ENCODE measurements around the gene LCE7A.

Gene LCE7A, protein sequence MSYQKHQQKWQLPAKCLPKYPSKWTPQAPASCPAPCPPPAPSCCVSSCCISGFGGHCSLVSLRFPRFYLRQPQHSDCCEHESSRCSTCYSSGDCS

DNA sequence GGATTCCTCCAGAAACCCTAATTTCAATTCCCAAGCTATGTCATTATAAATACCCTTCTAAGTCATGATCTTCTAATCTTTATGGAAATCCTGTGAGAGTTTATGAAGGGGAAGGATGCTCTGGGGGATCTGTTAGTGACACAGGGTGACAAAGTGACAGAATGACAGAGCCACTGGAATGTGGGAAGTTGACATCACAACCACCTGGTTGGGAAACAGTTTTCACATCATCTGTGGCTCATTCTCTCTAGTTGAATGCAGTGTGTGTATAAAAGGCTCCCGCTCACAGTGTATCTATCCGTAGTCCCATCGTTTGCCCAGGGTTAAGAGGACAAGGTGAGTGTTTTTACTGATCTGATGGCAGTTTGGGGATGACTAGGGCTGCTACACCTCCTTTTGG lies at the start of gene LCE7A:
TSS of gene LCE7A (plus strand) at position 301 of the 400 bp plus-strand sequence. CDS start 702 bp downstream, outside the sequence.
- DNase-seq = no peak

DNA sequence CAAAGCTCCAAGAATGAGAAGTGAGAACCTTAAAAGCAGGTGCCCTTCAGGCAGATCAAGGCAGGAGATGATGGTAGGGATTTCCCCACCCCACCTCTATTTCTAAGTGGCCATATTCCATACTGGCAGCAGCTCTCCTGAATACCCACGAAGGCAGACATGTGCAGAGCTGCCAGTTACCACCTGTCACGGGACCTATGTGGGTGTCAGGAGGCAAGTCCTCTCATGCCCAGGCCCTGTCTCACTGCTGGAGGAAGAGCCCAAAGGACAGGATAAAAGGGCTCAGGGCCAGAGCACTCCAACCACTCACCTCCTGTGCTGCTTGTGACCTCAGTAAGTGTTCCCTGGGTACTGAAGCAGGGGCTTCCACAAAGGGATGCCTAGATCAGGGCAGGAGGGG lies 48.7 kb upstream of the LCE7A start:
- DNase-seq = no peak

GRCh38 chr1:152811671-152812070 lies 48.1 kb upstream of the LCE7A start, which contains the start of gene LCE1B:
Gene LCE1B, plus strand, starts transcription at chr1:152811971. Its CDS starts 476 bp downstream, at chr1:152812447.
- no peak for DNase-seq

GRCh38 chr1:152817309-152817708 lies 42.5 kb upstream of the LCE7A start:
- DNase-seq = no peak

DNA sequence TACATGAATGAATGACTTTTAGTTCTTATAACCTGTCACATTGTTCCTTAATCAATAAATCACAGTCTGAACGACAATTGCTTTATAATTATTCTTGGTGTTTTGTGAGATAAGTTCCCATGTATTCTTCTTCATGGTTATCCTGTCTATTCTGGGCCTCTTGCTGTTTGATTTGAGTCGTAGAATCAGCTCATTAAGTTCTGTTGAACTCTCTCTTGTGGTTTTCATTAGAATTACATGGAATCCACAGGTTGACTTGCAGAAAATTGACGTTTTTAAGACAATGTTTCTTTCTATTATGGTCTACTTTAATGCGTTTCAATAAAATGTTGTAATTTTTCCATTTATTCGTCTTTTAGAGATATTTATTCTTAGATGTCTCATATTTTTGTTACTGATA lies 36.5 kb upstream of the LCE7A start:
- DNase-seq = no peak

DNA sequence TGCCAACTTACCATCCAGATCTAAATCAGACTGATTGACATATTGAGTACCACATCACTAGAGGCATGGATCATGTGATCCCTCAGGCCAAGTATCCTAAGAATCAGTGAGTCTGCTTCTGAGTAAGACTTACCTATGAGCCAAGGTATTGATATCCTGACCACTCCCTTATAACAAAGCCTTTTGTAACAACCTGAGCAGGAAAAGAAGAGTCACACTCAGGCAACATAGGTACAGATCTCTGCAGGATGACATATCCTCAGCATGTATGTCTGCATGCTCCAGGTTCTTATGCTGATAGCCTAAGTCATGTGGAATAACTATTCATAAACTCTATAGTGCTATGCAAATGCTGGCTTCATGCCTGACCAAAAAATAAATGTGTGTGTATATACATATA lies 34.8 kb upstream of the LCE7A start:
- no peak for DNase-seq

GRCh38 chr1:152827173-152827572 lies 32.6 kb upstream of the LCE7A start, which contains the start of gene LCE1A:
Gene LCE1A, plus strand, starts transcription at chr1:152827473. Its CDS starts 0 bp downstream, at chr1:152827473.
- no peak for DNase-seq

GRCh38 chr1:152836870-152837269 lies 22.9 kb upstream of the LCE7A start:
- no peak for DNase-seq

GRCh38 chr1:152842556-152842955 lies 17.2 kb upstream of the LCE7A start, which contains the start of gene LCE6A:
Gene LCE6A, plus strand, starts transcription at chr1:152842856. Its CDS starts 665 bp downstream, at chr1:152843521.
- no peak for DNase-seq

- DNase-seq = no peak
Measured at GRCh38 chr1:152855661-152856060, 4.1 kb upstream of the LCE7A start.

DNA sequence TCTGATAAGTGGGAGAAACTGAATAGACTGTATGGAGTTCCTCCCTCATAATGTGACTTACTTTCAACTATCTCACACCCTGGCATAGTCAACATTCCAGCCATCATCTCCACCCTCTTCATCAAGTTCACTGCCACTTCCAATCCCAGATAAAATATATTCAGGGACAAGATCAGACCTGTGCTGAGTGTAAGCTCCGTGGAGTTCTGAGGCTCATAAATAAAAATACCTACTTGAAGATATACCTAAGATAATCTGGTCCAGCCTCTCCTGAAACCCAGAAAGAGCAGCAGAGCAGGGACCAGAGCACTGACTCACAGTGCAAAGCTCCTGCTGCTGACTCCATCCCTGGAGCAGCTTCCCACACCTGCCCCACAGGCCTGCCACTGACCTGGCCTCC lies 1.7 kb upstream of the LCE7A start:
- no peak for DNase-seq

DNA sequence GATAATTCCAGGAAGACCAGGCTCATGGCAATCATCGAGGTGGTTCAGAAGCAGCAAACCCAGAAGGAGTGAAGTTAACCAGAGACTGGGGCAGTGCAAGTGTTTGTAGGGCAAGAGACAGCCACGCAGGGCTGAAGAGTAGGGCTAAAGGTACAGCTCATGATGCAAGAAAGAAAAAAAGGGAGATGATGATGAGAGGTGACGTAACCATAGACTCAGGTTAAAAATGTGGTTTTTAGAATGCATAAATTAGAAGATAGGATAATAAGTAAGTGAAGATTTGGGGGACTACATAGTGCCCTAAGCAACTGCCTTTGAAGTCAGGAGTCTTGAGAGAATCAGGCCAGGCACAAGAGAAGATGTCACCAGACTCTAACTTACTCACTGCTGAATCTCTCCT lies 333 bp downstream of the LCE7A start:
- DNase-seq = no peak

DNA sequence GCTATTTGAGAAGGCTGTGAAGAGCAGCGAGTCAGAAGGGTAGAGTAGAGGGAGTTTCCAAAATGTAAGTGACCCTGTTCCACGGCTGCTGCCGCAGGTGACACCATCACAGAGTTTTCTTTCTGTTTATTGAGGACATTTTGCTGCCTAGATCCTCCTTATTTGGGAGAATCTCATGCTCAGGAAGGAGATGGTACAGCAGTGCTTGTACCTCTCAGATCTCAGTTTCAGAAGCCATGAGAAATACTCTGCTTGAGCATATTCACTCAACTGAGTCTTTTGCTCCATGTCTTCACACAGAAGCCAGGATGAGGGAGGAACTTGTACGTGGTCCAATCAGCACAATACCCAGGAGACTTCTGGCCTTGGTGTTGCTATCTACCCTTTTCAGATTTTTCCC lies 1.6 kb downstream of the LCE7A start:
- no peak for DNase-seq

DNA sequence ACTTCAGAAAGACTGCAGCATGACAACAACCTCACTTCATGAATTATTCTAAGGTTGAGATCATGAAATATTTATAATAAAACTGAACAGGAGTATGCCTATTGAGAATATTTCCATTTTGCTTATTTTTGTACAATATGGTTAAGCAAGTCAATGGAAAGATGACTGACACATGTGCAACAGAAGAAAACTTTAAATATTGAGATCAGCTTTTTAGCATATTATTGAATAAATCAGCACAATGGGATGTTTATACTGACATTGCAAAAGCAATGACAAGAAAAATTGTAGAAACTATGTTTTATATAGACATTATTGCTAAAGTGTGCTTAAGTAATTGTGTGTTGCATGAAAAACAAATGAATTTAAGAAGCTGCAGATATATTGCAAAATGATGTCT lies 4.6 kb downstream of the LCE7A start:
- no peak for DNase-seq

DNA sequence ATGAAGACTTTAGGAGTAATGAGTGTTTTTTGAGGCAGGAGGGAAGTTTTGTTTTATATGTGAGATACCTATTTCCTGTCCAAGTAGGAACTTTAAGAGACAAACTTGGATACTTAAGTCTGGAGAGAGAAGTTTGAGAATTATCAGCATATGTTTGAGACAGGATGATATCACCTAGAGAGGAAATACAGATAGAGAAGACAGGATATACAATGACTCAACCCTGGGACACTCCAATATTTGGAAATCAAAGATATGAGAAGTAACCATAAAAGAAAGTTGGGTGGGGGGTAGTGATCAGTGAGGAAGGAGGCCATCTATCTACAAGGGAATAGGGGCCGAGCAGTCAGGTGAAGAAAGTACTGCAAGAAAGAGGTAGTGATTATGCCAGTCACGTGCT lies 6.5 kb downstream of the LCE7A start:
- DNase-seq = no peak

DNA sequence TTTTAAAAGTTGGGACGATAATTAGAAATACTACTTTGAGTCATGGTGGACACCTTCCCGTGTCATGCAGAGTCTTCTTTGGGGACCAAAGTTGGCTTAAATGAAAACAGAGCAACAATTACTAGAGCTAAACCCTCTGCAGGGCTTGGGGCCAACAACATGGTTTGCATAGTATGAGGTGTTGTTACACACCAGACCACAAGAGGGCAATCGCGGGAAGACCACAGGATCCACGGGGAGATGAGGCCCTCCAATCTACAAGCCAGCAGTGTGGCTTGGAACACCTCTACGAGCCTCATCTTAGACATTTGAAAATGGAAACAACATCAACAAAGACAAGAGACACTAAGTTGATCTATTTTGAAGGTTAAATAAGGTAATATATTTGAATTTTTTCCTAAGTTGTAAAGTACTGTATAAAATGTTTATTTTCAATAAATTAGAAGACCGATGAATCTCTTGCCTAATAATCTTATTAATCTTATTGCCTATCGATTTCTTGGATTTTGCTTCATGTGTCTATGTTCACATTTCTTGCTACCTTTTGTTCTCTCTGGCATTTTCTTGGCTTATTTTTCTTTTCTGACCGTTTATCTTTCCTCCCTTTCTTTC lies 10.1 kb downstream of the LCE7A start:
- DNase-seq = peak; percentile 58

GRCh38 chr1:152870831-152871730 lies 11.3 kb downstream of the LCE7A start:
- no peak for DNase-seq

GRCh38 chr1:152871731-152872126 lies 11.9 kb downstream of the LCE7A start:
- DNase-seq = no peak

- no peak for DNase-seq
Measured at GRCh38 chr1:152873495-152873894, 13.7 kb downstream of the LCE7A start.

DNA sequence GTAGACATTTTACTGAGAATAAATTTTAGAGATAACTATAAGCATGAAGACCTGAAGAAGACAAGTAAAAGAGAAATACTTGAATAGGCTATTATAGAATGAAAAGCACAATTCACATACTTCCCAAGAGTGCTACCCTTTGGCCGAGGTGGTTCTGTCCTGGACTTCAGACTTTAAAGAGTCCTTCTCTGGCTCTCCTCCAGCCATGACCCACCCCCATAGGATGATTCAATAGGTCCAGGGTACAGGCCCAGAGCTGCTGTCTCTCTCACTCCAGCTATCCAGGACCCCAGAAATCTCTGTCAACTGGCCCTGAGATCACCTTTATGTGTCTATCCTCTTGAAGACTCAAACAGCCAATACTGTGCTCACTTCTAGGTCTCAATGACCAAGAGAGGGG lies 17.0 kb downstream of the LCE7A start:
- DNase-seq = no peak

- DNase-seq = peak; percentile 33
Measured at GRCh38 chr1:152878042-152878441, 18.2 kb downstream of the LCE7A start, which contains the start of gene SMCP. Gene SMCP, plus strand, starts transcription at chr1:152878322. Its CDS starts 6,101 bp downstream, at chr1:152884423.

DNA sequence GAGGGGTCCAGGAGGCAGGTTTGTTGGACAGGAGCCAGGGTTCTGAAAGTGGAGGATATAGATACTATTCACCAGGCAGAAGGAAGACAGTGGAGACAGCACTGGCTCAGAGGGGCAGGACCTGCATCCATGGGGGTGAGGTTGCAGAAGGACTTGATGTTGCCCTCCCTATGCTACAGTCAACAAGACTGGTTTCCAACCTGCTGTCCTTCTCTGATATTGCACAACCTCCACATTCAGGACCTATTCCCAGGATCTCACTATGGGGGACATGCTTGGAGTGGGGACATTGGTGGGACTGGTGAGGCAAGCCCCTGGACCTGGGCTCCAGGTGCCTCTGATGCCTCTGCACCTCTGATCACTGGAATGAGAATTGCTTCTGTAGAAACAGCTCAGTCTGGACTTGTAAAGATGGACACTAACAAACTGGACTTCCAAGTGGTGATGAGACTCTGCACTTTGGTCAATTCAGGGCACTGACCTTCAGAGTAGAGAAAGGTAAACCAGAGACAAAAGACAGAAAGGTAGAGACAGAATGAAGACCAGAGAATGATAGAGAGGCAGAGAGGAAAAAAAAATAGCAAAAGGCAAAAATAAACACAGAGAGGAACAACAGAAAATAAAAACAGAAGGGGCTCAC lies 19.9 kb downstream of the LCE7A start:
- DNase-seq = no peak

- no peak for DNase-seq
Measured at GRCh38 chr1:152880316-152880715, 20.5 kb downstream of the LCE7A start.

All from stimulated activated CD4-positive, alpha-beta T cell treated with anti-CD3 and anti-CD28 coated beads, Interleukin-1b, Interleukin-23, amount 100 ng/mL, for 48 hours (primary cell).